GM12878 (cell line): ENCODE measurements around the gene RASL11A. TPM values are rescaled to one million over a fixed set of nuclear protein-coding genes. Genes with fewer than 3 reads are reported as not detected.

ENCODE experiments used
- ATAC-seq: fragments of 200-7000 bp; cut with Tn5 transposase; 3 replicates; pipeline ENCODE4 v1.9.1; 2020; ENCODE audit warnings: mild to moderate bottlenecking, moderate library complexity
- BruUV-seq: library from RNA; stranded (reverse); fragments of 400-500 nt; replicated peaks from 2 replicates; lab custom pipeline; 2021; lab: Mats Ljungman, UMichigan
- CTCF ChIA-PET: fragments of 300-600 bp; sonication (Branson Sonifier 250); formaldehyde crosslinking; extraction: SDS; loops from one replicate; lab custom pipeline; 2021; ENCODE audit warnings: inconsistent platforms; lab: Yijun Ruan, JAX
- POLR2A ChIA-PET: fragments of 350-600 bp; formaldehyde crosslinking; extraction: SDS; loops from one replicate; lab custom pipeline; 2021; ENCODE audit warnings: inconsistent platforms; lab: Charles Lee
- RAD21 ChIA-PET: fragments of 300-600 bp; sonication (Branson Sonifier 250); formaldehyde crosslinking; loops from one replicate; lab custom pipeline; 2023; ENCODE audit warnings: antibody characterized with exemption; ENCODE audit not compliant: unreplicated experiment; lab: Charles Lee
- SMC1A ChIA-PET: fragments of 300-600 bp; sonication (Branson Sonifier 250); formaldehyde crosslinking; loops from one replicate; lab custom pipeline; 2023; ENCODE audit not compliant: unreplicated experiment, uncharacterized antibody; lab: Charles Lee
- DNase-seq: peaks from one replicate; pipeline ENCODE4 v3.0.0-alpha.2; 2011; ENCODE audit warnings: low read depth, low spot score
- FAIRE-seq: peaks from 3 replicates; lab custom pipeline; 2011; peaks lifted over from hg19 to GRCh38; lab: Jason Lieb, UNC
- H2AFZ ChIP-seq: 2 replicates; pipeline ENCODE4 v1.6.0; 2011; ENCODE audit warnings: low read depth, low read length, control low read depth; ENCODE audit not compliant: control insufficient read depth
- H3K27ac ChIP-seq: 2 replicates; pipeline ENCODE4 v1.5.1; 2011; ENCODE audit warnings: control low read depth; ENCODE audit not compliant: control insufficient read depth, insufficient read depth
- H3K27me3 ChIP-seq, 2 experiments: replicated peaks in 1 of 2; 2 replicates each; pipeline versions ENCODE4 v1.6.0 to v1.6.1; 2011; ENCODE audit warnings: low read length in 1 of 2; ENCODE audit not compliant: control insufficient read depth in 2 of 2, insufficient read depth in 2 of 2
- H3K36me3 ChIP-seq, 2 experiments: 2 replicates each; pipeline ENCODE4 v1.5.1; 2011; ENCODE audit warnings: low read length in 1 of 2; ENCODE audit not compliant: control insufficient read depth in 2 of 2, insufficient read depth in 2 of 2
- H3K4me1 ChIP-seq: 2 replicates; pipeline ENCODE4 v1.6.1; 2011; ENCODE audit warnings: mild to moderate bottlenecking, low read length, moderate library complexity, mixed read lengths; ENCODE audit not compliant: control insufficient read depth, insufficient read depth
- H3K4me2 ChIP-seq: 2 replicates; pipeline ENCODE4 v1.6.0; 2011; ENCODE audit warnings: control low read depth; ENCODE audit not compliant: control insufficient read depth, insufficient read depth
- H3K4me3 ChIP-seq: fragments of 200-600 bp; sonication (generic); 2 replicates; pipeline ENCODE4 v1.5.1; 2016
- H3K79me2 ChIP-seq: 2 replicates; pipeline ENCODE4 v1.6.0; 2011; ENCODE audit warnings: low read length; ENCODE audit not compliant: control insufficient read depth, insufficient read depth
- H3K9ac ChIP-seq: 2 replicates; pipeline ENCODE4 v1.8.0; 2011; ENCODE audit warnings: low read length, control low read depth, mixed read lengths; ENCODE audit not compliant: control insufficient read depth, insufficient read depth
- H3K9me3 ChIP-seq: replicated peaks from 3 replicates; pipeline ENCODE4 v1.5.1; 2011; ENCODE audit warnings: mild to moderate bottlenecking, low read length; ENCODE audit not compliant: control insufficient read depth, insufficient read depth
- H4K20me1 ChIP-seq: 2 replicates; pipeline ENCODE4 v1.6.0; 2011; ENCODE audit not compliant: control insufficient read depth, insufficient read depth
- ATF7 ChIP-seq: fragments of 450-650 bp; IDR thresholded peaks from 2 replicates; pipeline ENCODE4 v1.6.1; 2016; ENCODE audit warnings: low read depth, mild to moderate bottlenecking
- BCLAF1 ChIP-seq: fragments of 450-650 bp; IDR thresholded peaks from 2 replicates; pipeline ENCODE4 v1.6.1; 2017; ENCODE audit warnings: antibody characterized with exemption, mild to moderate bottlenecking, moderate library complexity
- BMI1 ChIP-seq: fragments of 450-650 bp; IDR thresholded peaks from 2 replicates; pipeline ENCODE4 v1.6.1; 2016; ENCODE audit warnings: mild to moderate bottlenecking, moderate library complexity, borderline replicate concordance
- CBFB ChIP-seq: IDR thresholded peaks from 2 replicates; pipeline ENCODE4 v1.6.1; 2016; ENCODE audit warnings: antibody characterized with exemption, low read depth
- CEBPB ChIP-seq, 2 experiments: fragments of 150-350 bp in 1 of 2; IDR thresholded peaks; 2 replicates each; pipeline ENCODE4 v1.6.1; 2012 to 2014; ENCODE audit warnings: low read depth in 2 of 2, low read length in 2 of 2, borderline replicate concordance in 1 of 2, inconsistent platforms in 1 of 2
- ESRRA ChIP-seq: IDR thresholded peaks from 2 replicates; pipeline ENCODE4 v1.6.1; 2012; ENCODE audit warnings: mild to moderate bottlenecking, low read length, improper control_type of control experiment
- KAT2A ChIP-seq: conservative IDR thresholded peaks from 2 replicates; pipeline ENCODE4 v1.6.1; 2011; ENCODE audit warnings: low read depth, low read length; ENCODE audit not compliant: control insufficient read depth
- MTA2 ChIP-seq: fragments of 450-650 bp; IDR thresholded peaks from 2 replicates; pipeline ENCODE4 v1.6.1; 2016; ENCODE audit warnings: low read depth, mild to moderate bottlenecking, moderate library complexity
- NR2F1 ChIP-seq: fragments of 450-650 bp; conservative IDR thresholded peaks from 2 replicates; pipeline ENCODE4 v1.6.1; 2017; ENCODE audit warnings: mild to moderate bottlenecking
- SREBF1 ChIP-seq: IDR thresholded peaks from 2 replicates; pipeline ENCODE4 v1.6.1; 2012; ENCODE audit warnings: mild to moderate bottlenecking, low read length
- ZNF207 ChIP-seq: fragments of 450-650 bp; IDR thresholded peaks from 2 replicates; pipeline ENCODE4 v1.6.1; 2014; ENCODE audit warnings: antibody characterized with exemption, mild to moderate bottlenecking, borderline replicate concordance
- ZNF274 ChIP-seq: IDR thresholded peaks from one replicate; pipeline ENCODE4 v1.8.0; 2011; ENCODE audit not compliant: insufficient read length, insufficient read depth
- WGBS: methylation state at CpG from one replicate; pipeline ENCODE4 v1.1.6; 2016; ENCODE audit warnings: low lambda C conversion rate; ENCODE audit not compliant: insufficient replicate concordance, insufficient coverage; ENCODE audit errors: missing lambda C conversion rate; 5-methylcytosine and 5-hydroxymethylcytosine counted together
- in situ Hi-C: fragments of 300-500 bp; cut with MboI; formaldehyde crosslinking; loops from 9 replicates; pipeline ENCODE4 v1.14.3; 2018; ENCODE audit warnings: mixed read lengths
- intact Hi-C: fragments of 100-400 bp; cut with micrococcal nuclease; formaldehyde crosslinking; loops from one replicate; pipeline ENCODE4 v1.14.2; 2022; ENCODE audit not compliant: unreplicated experiment
- polyA plus RNA-seq, 11 experiments: library from polyadenylated mRNA; depleted of rRNA in 4 of 11; unstranded in 6 of 11; stranded (reverse) in 5 of 11; fragments of >200 nt; fragmentation: Nextera tagmentation in 4 of 11; fragmentation: Illumina TruSeq in 1 of 11; extraction: Ambion mirVana in 4 of 11; extraction: Trizol in 1 of 11; gene quantifications; 1 replicate in 1 of 11; 2 replicates in 10 of 11; pipeline versions ENCODE4 v1.2.1 to v1.2.3, GENCODE V29; 2011 to 2016; ENCODE audit warnings: inconsistent platforms in 2 of 11, missing spikeins in 2 of 11, low read depth in 1 of 11
- total RNA-seq, 4 experiments: library from RNA; depleted of rRNA in 3 of 4; stranded (reverse); fragments of >200 nt in 3 of 4; fragmentation: Illumina TruSeq in 1 of 4; extraction: Trizol in 1 of 4; gene quantifications; 2 replicates each; pipeline versions ENCODE4 v1.2.1 to v1.2.3, GENCODE V29; 2013 to 2021

Gene RASL11A
- total and polyA plus RNA-seq, 10 of the 15 experiments (the other 5 are each of a cell fraction or from before 2014, with no cell fraction given): 0.04 to 1.3 (median 0.41) TPM; not detected in 1

- ATAC-seq (no peak), DNase-seq (no peak), FAIRE-seq (no peak)
- H3K4me2 ChIP-seq: no peak overlapping the region
- in situ Hi-C loops: no loop called here
- no peaks in the 10 kb centered on the region for H4K20me1 ChIP-seq
- no peaks in the 10 kb centered on the region for H3K4me1 ChIP-seq
- intact Hi-C loops: no loop called here
- ChIA-PET SMC1A (interaction anchor here (0.8 to 1.7 kb wide), 3 partner anchors 29 to 55 kb away, joined by 3 read pairs; no protein-coding TSS in a partner anchor), CTCF (no interaction called here), POLR2A (no interaction called here), RAD21 (no interaction called here)
- WGBS: 33% methylated on average over 4 of the region's 4 CpGs
- no peak overlapping the region for H3K9ac ChIP-seq
- H3K4me3 ChIP-seq: no peak overlapping the region
- H3K9me3 ChIP-seq: no peaks in the 10 kb centered on the region
- no peak overlapping the region for H3K27ac ChIP-seq
- H3K27me3 ChIP-seq: no peaks in the 10 kb centered on the region
- H3K36me3 ChIP-seq: no peaks in the 10 kb centered on the region
- no peaks in the 10 kb centered on the region for H3K79me2 ChIP-seq
- H2AFZ ChIP-seq: no peak overlapping the region
- no TSS peak for BruUV-seq
- TF ChIP-seq CBFB (no peak), ZNF274 (no peak), NR2F1 (no peak), BMI1 (no peak), ZNF207 (no peak), SREBF1 (no peak), KAT2A (no peak), CEBPB (IDR thresholded peaks at IDR 0.05; ENCODE audit: borderline replicate concordance in 1 of 2, low read depth in 2 of 2, low read length in 2 of 2) (no peak), ESRRA (no peak), BCLAF1 (no peak), ATF7 (no peak), MTA2 (no peak)
Observed at GRCh38 chr13:27304099-27304498, 33.5 kb downstream of the RASL11A start.
